ENCODE results near the gene AADACL3. TPM values are rescaled to one million over a fixed set of nuclear protein-coding genes. Genes with fewer than 3 reads are reported as not detected.

Gene AADACL3
- total and polyA plus RNA-seq, 2 donors (not counting 3 experiments of a cell fraction or from before 2014, with no cell fraction given): not detected

DNA sequence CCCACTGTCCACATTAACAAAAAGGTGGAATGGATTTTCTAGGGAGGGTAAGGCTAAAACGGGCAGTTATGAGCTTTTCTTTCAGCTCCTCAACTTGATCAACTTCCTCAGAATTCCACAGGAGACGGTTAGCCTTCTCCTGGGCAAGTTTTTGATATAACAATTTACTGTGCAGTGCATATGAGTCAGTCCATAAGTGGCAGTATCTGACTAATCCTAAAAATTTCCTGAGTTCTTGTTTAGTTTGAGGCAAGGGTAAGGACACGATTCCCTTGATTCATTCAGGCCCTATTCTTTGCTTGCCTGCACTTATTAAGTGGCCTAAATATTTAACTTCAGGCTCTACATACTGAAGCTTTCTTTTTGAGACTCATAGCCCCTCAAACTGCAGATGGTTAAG is 6.2 kb upstream of the AADACL3 start:
- Histone ChIP-seq H3K9me1 (replicated peaks; ENCODE audit: control insufficient read depth, extremely low read depth, insufficient read depth, low read length) (no peaks in the 10 kb centered on the region), H3K79me2 (ENCODE audit: control insufficient read depth, insufficient read depth, low read length) (no peaks in the 10 kb centered on the region), H2AFZ (ENCODE audit: low read depth, low read length) (no peak overlapping the region), H3K36me3 (ENCODE audit: control insufficient read depth in 2 of 2, extremely low read depth in 1 of 2, insufficient read depth in 2 of 2, low read length in 2 of 2) (no peaks in the 10 kb centered on the region), H3K27ac (ENCODE audit: insufficient read depth, low read depth, low read length) (no peak overlapping the region), H3K4me3 (replicated peaks in 1 of 3; ENCODE audit: insufficient read depth in 1 of 3, low read depth in 1 of 3, low read length in 3 of 3) (no peak overlapping the region), H3K9ac (replicated peaks; ENCODE audit: extremely low read depth, insufficient read depth, low read length) (no peak overlapping the region), H4K20me1 (replicated peaks; ENCODE audit: control insufficient read depth, extremely low read depth, insufficient read depth, low read length) (no peaks in the 10 kb centered on the region), H3K27me3 (ENCODE audit: control insufficient read depth in 2 of 2, insufficient read depth in 2 of 2, low read length in 2 of 2) (no peaks in the 10 kb centered on the region), H3K4me2 (ENCODE audit: insufficient read depth, low read length) (no peak overlapping the region), H3K4me1 (ENCODE audit: control insufficient read depth, extremely low read depth, insufficient read depth, low read length) (no peaks in the 10 kb centered on the region), H3K9me3 (replicated peaks; ENCODE audit: control insufficient read depth, insufficient read depth, low read length) (no peaks in the 10 kb centered on the region)
- TF ChIP-seq, protein P1, sequence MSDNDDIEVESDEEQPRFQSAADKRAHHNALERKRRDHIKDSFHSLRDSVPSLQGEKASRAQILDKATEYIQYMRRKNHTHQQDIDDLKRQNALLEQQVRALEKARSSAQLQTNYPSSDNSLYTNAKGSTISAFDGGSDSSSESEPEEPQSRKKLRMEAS (IDR thresholded peaks at IDR 0.05; ENCODE audit: insufficient read depth, insufficient read length): no peak
- TF ChIP-seq POLR2AphosphoS5 (IDR thresholded peaks at IDR 0.05; ENCODE audit: insufficient read depth, low read depth, low read length) (no peak), JUN (IDR thresholded peaks at IDR 0.05; ENCODE audit: borderline replicate concordance, insufficient read depth, insufficient read length, low read depth) (no peak), POLR2A (IDR thresholded peaks at IDR 0.05; ENCODE audit: low read depth, low read length) (no peak), EZH2 (IDR thresholded peaks at IDR 0.05; ENCODE audit: borderline replicate concordance, low read depth, low read length, severe bottlenecking) (no peak), GATA2 (IDR thresholded peaks at IDR 0.05; ENCODE audit: insufficient read depth, insufficient read length, low read depth, low read length) (no peak), FOS (IDR thresholded peaks at IDR 0.05; ENCODE audit: borderline replicate concordance, insufficient read depth, low read length) (no peak), MYC (IDR thresholded peaks at IDR 0.05; ENCODE audit: low read depth, low read length) (no peak)
- TF ChIP-seq, protein P2, sequence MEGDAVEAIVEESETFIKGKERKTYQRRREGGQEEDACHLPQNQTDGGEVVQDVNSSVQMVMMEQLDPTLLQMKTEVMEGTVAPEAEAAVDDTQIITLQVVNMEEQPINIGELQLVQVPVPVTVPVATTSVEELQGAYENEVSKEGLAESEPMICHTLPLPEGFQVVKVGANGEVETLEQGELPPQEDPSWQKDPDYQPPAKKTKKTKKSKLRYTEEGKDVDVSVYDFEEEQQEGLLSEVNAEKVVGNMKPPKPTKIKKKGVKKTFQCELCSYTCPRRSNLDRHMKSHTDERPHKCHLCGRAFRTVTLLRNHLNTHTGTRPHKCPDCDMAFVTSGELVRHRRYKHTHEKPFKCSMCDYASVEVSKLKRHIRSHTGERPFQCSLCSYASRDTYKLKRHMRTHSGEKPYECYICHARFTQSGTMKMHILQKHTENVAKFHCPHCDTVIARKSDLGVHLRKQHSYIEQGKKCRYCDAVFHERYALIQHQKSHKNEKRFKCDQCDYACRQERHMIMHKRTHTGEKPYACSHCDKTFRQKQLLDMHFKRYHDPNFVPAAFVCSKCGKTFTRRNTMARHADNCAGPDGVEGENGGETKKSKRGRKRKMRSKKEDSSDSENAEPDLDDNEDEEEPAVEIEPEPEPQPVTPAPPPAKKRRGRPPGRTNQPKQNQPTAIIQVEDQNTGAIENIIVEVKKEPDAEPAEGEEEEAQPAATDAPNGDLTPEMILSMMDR (IDR thresholded peaks at IDR 0.05; ENCODE audit: extremely low read depth in 1 of 2, insufficient read depth in 1 of 2, low read depth in 1 of 2, low read length in 2 of 2): no peak
- DNase-seq (ENCODE audit: low read depth, low spot score): no peak
- intact Hi-C loops (cut with micrococcal nuclease): no loop called here
- BruUV-seq (replicated peaks): no TSS peak
- no peak for FAIRE-seq
- ChIA-PET CTCF (no interaction called here), POLR2A (no interaction called here)
- dilution Hi-C loops (cut with MboI; ENCODE audit: extremely low pct_ligation_motif_present, low sequenced_read_pairs): no loop called here
